Activated naive CD8-positive, alpha-beta T cell treated with anti-CD3 and anti-CD28 coated beads, Interleukin-2, amount 50 U/mL, for 24 hours (primary cell): ENCODE data around the gene KCNQ1.

Experiments
- ATAC-seq: fragments of 150-1000 bp; cut with Tn5 transposase; one replicate; pipeline ENCODE4 v1.10.0; 2021
- DNase-seq: peaks from one replicate; pipeline ENCODE4 v3.0.0; 2021
- H3K27ac Mint-ChIP-seq: one replicate; pipeline ENCODE4 v1.8.0; 2021; ENCODE audit warnings: mild to moderate bottlenecking, mixed read lengths
- H3K27me3 Mint-ChIP-seq: one replicate; pipeline ENCODE4 v1.8.0; 2021; ENCODE audit warnings: mixed read lengths
- H3K36me3 Mint-ChIP-seq: one replicate; pipeline ENCODE4 v1.8.0; 2021; ENCODE audit warnings: low read depth, mixed read lengths
- H3K4me1 Mint-ChIP-seq: one replicate; pipeline ENCODE4 v1.8.0; 2021; ENCODE audit warnings: mixed read lengths
- H3K4me3 Mint-ChIP-seq: one replicate; pipeline ENCODE4 v1.8.0; 2021; ENCODE audit warnings: mild to moderate bottlenecking, moderate library complexity, mixed read lengths
- H3K9me3 Mint-ChIP-seq: one replicate; pipeline ENCODE4 v1.8.0; 2021; ENCODE audit warnings: mixed read lengths

The KCNQ1 gene

DNA sequence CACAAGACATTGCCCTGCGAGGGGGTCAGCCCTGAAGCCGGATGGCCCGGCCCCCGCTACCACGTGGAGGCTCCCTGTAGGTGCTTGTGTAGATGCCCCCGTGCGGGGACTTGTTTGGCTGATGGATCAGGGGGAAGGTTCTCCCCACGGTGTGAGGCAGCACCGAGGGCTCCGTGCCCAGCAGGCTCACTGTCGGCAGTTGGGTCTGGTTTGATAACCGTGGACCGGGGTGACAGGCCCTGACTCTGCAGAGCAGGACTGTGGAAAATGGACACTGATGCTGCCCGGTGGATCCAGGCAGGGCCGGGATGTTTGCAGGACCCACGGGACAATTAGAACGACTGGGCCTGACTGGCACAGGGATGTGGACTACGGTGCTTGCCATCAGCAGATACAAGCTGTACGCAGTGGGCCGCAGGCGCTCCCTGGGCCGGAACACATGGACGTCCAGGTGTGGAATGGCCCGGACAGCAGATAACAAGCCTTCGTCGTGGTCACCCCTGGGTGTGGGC, 19.0 kb downstream of the KCNQ1 start:
- Mint-ChIP-seq H3K4me1 (peaks cover 45% of the 10 kb centered on the region), H3K27ac (no peak overlapping the region), H3K36me3 (no peaks in the 10 kb centered on the region), H3K9me3 (no peaks in the 10 kb centered on the region), H3K4me3 (no peak overlapping the region), H3K27me3 (no peaks in the 10 kb centered on the region)
- DNase-seq: no peak
- no peak for ATAC-seq

- Mint-ChIP-seq H3K9me3 (no peaks in the 10 kb centered on the region), H3K4me3 (no peak overlapping the region), H3K36me3 (no peaks in the 10 kb centered on the region), H3K27ac (no peak overlapping the region), H3K4me1 (peaks cover 50% of the 10 kb centered on the region), H3K27me3 (no peaks in the 10 kb centered on the region)
- no peak for DNase-seq
- ATAC-seq: no peak
These were observed 19.8 kb downstream of the KCNQ1 start for GRCh38 chr11:2464451-2465165.

DNA sequence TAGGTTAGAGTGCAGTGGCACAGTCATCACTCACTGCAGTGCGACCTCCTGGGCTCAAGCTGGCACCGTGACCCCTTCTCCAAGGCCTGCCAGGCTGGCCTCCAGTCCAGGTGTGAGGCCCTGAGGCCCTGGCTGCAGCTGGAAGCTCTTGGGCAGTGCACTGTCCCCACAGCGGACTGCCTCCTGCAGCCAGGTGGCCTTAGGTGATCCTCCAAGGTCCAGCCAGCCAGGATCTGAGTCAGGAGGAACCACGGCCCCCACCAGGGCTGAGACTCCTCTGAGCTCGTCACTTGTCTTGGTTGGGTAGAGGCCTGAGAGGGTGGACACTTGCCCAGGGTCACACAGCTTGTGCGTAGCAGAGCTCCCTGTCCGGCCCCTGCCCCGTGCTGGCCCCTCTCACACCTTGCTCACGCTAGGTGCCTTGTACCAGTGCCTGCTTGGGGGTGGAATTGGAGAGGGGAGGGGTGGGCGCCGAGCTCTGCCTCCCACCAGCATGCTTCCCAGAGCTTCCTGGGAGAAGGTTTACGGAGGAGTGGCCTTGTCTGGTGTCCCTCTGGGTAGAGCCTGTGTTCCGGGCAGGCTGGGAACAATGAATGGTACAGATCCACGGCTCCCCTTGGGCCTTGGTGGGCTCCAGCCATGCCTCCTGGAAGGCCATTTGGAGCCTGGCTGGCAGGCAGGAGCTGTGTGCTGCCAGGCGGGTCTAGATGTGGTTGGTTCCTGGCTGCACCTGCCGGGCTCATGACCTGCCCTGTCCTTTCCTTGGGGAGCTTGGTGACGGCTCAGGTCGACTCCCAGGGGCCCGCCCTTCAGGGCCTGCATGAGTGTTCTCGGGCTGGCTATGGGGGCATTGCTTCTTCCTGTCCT, 20.6 kb downstream of the KCNQ1 start:
- Mint-ChIP-seq H3K4me3 (no peak overlapping the region), H3K9me3 (no peaks in the 10 kb centered on the region), H3K36me3 (no peaks in the 10 kb centered on the region), H3K4me1 (peaks cover 50% of the 10 kb centered on the region), H3K27me3 (no peaks in the 10 kb centered on the region), H3K27ac (no peak overlapping the region)
- DNase-seq (no peak), ATAC-seq (no peak)

GRCh38 chr11:2466069-2466801, 21.4 kb downstream of the KCNQ1 start:
- no peaks in the 10 kb centered on the region for H3K27me3 Mint-ChIP-seq
- DNase-seq: no peak
- no peaks in the 10 kb centered on the region for H3K36me3 Mint-ChIP-seq
- no peaks in the 10 kb centered on the region for H3K9me3 Mint-ChIP-seq
- H3K27ac Mint-ChIP-seq: no peak overlapping the region
- no peak for ATAC-seq
- H3K4me1 Mint-ChIP-seq: peaks cover 50% of the 10 kb centered on the region
- no peak overlapping the region for H3K4me3 Mint-ChIP-seq

- H3K4me1 Mint-ChIP-seq: peaks cover 50% of the 10 kb centered on the region
- H3K27ac Mint-ChIP-seq: peak overlapping the region; percentile 42
- no peaks in the 10 kb centered on the region for H3K36me3 Mint-ChIP-seq
- DNase-seq (peak; percentile 54), ATAC-seq (peak; percentile 95)
- H3K9me3 Mint-ChIP-seq: no peaks in the 10 kb centered on the region
- H3K4me3 Mint-ChIP-seq: no peak overlapping the region
- no peaks in the 10 kb centered on the region for H3K27me3 Mint-ChIP-seq
These were observed 22.3 kb downstream of the KCNQ1 start for GRCh38 chr11:2466869-2467694.

- peaks cover 51% of the 10 kb centered on the region for H3K4me1 Mint-ChIP-seq
These were observed 22.9 kb downstream of the KCNQ1 start for GRCh38 chr11:2467695-2468055.

DNA sequence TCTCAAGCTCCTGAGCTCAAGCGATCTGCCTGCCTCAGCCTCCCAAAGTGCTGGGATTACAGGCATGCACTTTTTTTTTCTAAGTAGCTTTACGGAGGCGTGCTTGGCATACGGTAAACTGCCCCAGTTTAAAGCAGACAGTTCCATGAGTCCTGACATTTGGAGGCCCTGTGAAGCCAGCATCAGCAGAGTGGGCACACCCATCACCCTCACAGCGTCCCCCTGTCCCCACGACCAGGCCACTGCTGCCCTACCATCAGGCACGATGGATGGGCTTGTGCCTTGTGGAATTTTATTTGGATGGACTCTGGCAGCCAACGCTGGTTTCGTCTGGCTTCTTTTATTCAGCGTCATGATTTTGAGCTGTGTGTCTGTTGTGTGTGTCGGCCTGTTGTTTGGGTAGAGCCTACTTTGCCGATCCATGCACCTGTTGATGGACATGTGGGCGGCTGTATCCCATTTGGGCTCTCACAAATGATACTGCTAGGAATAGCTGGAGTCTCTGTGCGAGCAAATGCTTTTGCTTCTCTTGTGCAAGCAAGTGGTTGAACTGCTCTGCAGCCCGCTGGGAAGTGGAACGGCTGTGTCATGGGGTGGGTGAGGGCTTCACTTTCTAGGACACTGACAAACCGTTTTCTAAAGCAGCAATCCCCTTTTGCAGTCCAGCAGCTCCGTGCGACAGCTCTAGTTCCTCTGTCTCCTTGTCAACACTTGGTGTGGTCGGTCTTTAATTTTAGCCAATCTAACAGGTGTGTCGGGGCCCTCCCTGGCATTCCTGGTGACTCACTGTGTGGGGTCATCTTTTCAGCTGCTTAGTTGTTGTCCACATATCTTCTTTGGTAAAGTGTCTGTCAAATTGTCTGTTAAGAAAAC, 23.8 kb downstream of the KCNQ1 start:
- H3K4me3 Mint-ChIP-seq: no peak overlapping the region
- no peaks in the 10 kb centered on the region for H3K36me3 Mint-ChIP-seq
- no peak for ATAC-seq
- no peak overlapping the region for H3K27ac Mint-ChIP-seq
- peaks cover 44% of the 10 kb centered on the region for H3K4me1 Mint-ChIP-seq
- no peaks in the 10 kb centered on the region for H3K27me3 Mint-ChIP-seq
- no peaks in the 10 kb centered on the region for H3K9me3 Mint-ChIP-seq
- DNase-seq: no peak

More at GRCh38 chr11:2467695-2468055, 22.9 kb downstream of the KCNQ1 start:
- no peak for ATAC-seq
- Mint-ChIP-seq H3K27me3 (no peaks in the 10 kb centered on the region), H3K36me3 (no peaks in the 10 kb centered on the region), H3K27ac (no peak overlapping the region), H3K4me3 (no peak overlapping the region), H3K9me3 (no peaks in the 10 kb centered on the region)
- DNase-seq: no peak

DNA sequence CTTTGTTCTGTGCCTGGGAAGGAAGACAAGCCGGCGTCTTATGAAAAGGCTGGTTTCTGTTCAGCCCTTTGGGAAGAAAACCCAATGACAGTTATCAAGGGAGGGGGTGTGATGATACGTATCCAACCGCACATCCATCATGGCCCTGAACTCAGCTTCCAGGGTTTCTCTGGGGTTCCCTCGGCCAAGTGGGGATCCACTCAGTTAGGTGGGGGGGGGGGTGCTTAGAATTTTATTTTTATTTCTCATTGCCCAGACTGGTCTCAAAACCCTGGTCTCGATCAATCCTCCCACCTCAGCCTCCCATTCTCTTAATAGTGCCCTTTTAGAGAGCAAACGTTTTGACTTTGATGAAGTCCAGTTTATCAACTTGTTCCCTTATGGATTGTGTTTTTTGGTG, 25.7 kb downstream of the KCNQ1 start:
- peaks cover 38% of the 10 kb centered on the region for H3K4me1 Mint-ChIP-seq
- DNase-seq (no peak), ATAC-seq (no peak)
- H3K27me3 Mint-ChIP-seq: peaks cover 1% of the 10 kb centered on the region
- no peak overlapping the region for H3K4me3 Mint-ChIP-seq
- H3K27ac Mint-ChIP-seq: no peak overlapping the region
- H3K9me3 Mint-ChIP-seq: no peaks in the 10 kb centered on the region
- no peaks in the 10 kb centered on the region for H3K36me3 Mint-ChIP-seq

DNA sequence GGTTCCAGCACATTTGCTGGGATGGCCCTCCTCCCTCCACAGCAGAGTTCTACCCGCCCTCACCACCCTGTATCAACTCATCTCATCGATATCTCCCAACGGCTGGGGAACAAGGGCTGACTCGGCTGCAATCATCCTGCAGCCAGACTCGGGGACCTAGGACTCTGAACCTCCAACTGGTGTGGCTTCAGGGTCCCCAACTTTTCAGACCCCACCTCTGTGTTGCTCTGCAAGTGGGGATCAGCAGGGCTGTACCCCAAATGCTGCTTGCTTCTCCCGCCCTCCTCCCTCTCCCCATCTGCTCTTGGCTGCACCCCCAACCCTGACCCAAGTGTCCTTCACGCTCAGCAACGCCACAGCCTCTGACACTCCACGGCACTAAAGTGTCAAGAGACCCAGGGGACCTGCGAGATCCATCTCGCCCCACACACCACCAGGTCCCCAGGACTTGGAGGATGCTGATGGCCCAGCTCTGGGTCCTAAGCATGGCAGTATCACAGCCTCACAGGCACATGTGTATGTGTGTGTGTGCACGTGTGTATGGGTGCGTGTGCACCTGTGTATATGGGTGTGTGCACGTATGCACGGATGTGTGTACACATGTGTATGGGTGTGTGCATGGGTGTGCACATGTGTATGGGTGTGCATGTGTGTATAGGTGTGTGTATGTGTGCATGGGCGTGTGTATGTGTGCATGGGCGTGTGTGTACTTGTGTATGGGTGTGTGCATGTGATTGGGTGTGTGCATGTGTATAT, 26.4 kb downstream of the KCNQ1 start:
- no peaks in the 10 kb centered on the region for H3K9me3 Mint-ChIP-seq
- no peaks in the 10 kb centered on the region for H3K36me3 Mint-ChIP-seq
- H3K4me1 Mint-ChIP-seq: peaks cover 31% of the 10 kb centered on the region
- DNase-seq: no peak
- H3K4me3 Mint-ChIP-seq: no peak overlapping the region
- H3K27me3 Mint-ChIP-seq: peaks cover 1% of the 10 kb centered on the region
- H3K27ac Mint-ChIP-seq: no peak overlapping the region
- ATAC-seq: no peak

DNA sequence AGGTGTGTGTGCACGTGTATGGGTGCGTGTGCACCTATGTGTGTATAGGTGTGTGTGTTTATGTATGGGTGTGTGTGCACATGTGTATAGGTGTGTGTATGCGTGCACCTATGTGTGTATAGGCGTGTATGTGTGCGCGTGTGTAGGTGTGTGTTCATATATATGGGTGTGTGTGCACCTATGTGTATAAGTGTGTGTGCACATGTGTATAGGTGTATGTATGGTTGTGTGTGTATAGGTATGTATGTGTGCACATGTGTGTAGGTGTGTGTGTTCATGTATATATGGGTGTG, 26.9 kb downstream of the KCNQ1 start:
- ATAC-seq (no peak), DNase-seq (no peak)
- peaks cover 26% of the 10 kb centered on the region for H3K4me1 Mint-ChIP-seq
- no peaks in the 10 kb centered on the region for H3K9me3 Mint-ChIP-seq
- H3K27ac Mint-ChIP-seq: no peak overlapping the region
- H3K27me3 Mint-ChIP-seq: peaks cover 1% of the 10 kb centered on the region
- no peak overlapping the region for H3K4me3 Mint-ChIP-seq
- H3K36me3 Mint-ChIP-seq: no peaks in the 10 kb centered on the region

- DNase-seq (no peak), ATAC-seq (no peak)
- Mint-ChIP-seq H3K9me3 (no peaks in the 10 kb centered on the region), H3K4me1 (peaks cover 17% of the 10 kb centered on the region), H3K36me3 (peaks cover 3% of the 10 kb centered on the region), H3K27me3 (peaks cover 1% of the 10 kb centered on the region), H3K27ac (no peak overlapping the region), H3K4me3 (no peak overlapping the region)
These were observed 27.8 kb downstream of the KCNQ1 start for GRCh38 chr11:2472428-2473186.

GRCh38 chr11:2473361-2474058, 28.7 kb downstream of the KCNQ1 start:
- Mint-ChIP-seq H3K9me3 (peaks cover 8% of the 10 kb centered on the region), H3K36me3 (peaks cover 10% of the 10 kb centered on the region), H3K4me3 (no peak overlapping the region), H3K4me1 (peaks cover 10% of the 10 kb centered on the region), H3K27ac (no peak overlapping the region), H3K27me3 (peaks cover 1% of the 10 kb centered on the region)
- no peak for ATAC-seq
- DNase-seq: no peak
